Measurements from ENCODE around the gene RHOF.

RHOF gene

GRCh38 chr12:121802843-121803698, 9.6 kb upstream of the RHOF start:
- CTCF ChIA-PET: interaction anchor here (0.6 to 3.9 kb wide), 3 partner anchors 8 to 84 kb away, joined by 3 to 22 read pairs (median 17); partner anchors contain the start of gene RHOF
- POLR2A ChIA-PET (ENCODE audit: low non-redundant PET): interaction anchor here (1.0 to 1.3 kb wide), 3 partner anchors 9 to 85 kb away, joined by 3 to 4 read pairs (median 3); partner anchors contain the start of gene PSMD9

GRCh38 chr12:121802485-121802842, 9.0 kb upstream of the RHOF start:
- TF ChIP-seq CTCF (conservative IDR thresholded peaks at IDR 0.05; ENCODE audit: low read depth): no peak
- peak overlapping the region; percentile 99 for H3K27ac ChIP-seq
- POLR2A ChIA-PET (ENCODE audit: low non-redundant PET): interaction anchor here (1.0 to 1.3 kb wide), 2 partner anchors 9 to 86 kb away, joined by 3 to 4 read pairs; partner anchors contain the start of gene PSMD9
- no peak for DNase-seq (ENCODE audit: low spot score)
- CTCF ChIA-PET: interaction anchor here (0.6 to 3.9 kb wide), 3 partner anchors 8 to 85 kb away, joined by 3 to 22 read pairs (median 17); partner anchors contain the start of gene RHOF

More at GRCh38 chr12:121802843-121803698, 9.6 kb upstream of the RHOF start:
- peak; percentile 96 for DNase-seq (ENCODE audit: low spot score)
- no peak for TF ChIP-seq CTCF (conservative IDR thresholded peaks at IDR 0.05; ENCODE audit: low read depth)
- peak overlapping the region; percentile 99 for H3K27ac ChIP-seq

GRCh38 chr12:121801595-121802484, 8.4 kb upstream of the RHOF start:
- peak overlapping the region; percentile 100 for H3K27ac ChIP-seq
- no peak for TF ChIP-seq CTCF (conservative IDR thresholded peaks at IDR 0.05; ENCODE audit: low read depth)
- CTCF ChIA-PET: interaction anchor here (0.6 to 3.9 kb wide), 3 partner anchors 7 to 133 kb away, joined by 5 to 22 read pairs (median 17); partner anchors contain the start of gene RHOF
- POLR2A ChIA-PET (ENCODE audit: low non-redundant PET): interaction anchor here (1.0 to 1.3 kb wide), 2 partner anchors 10 to 86 kb away, joined by 3 to 4 read pairs; partner anchors contain the start of gene PSMD9
- DNase-seq (ENCODE audit: low spot score): no peak

GRCh38 chr12:121800694-121801594, 7.5 kb upstream of the RHOF start:
- H3K27ac ChIP-seq: peak overlapping the region; percentile 100
- TF ChIP-seq CTCF (conservative IDR thresholded peaks at IDR 0.05; ENCODE audit: low read depth): no peak
- POLR2A ChIA-PET (ENCODE audit: low non-redundant PET): no interaction called here
- DNase-seq (ENCODE audit: low spot score): no peak
- CTCF ChIA-PET: interaction anchor here (0.6 to 3.9 kb wide), 2 partner anchors 11 to 133 kb away, joined by 5 to 17 read pairs; no protein-coding TSS in a partner anchor

- CTCF ChIA-PET: interaction anchor here (3.9 to 7.9 kb wide), 2 partner anchors 9 to 11 kb away, joined by 17 to 212 read pairs; no protein-coding TSS in a partner anchor
- H3K27ac ChIP-seq: peak overlapping the region; percentile 100
These were observed 6.6 kb upstream of the RHOF start for GRCh38 chr12:121799842-121800693.

More at GRCh38 chr12:121799842-121800693, 6.6 kb upstream of the RHOF start:
- POLR2A ChIA-PET (ENCODE audit: low non-redundant PET): interaction anchor here (0.6 kb wide), 1 partner anchor 11 kb away, joined by 5 read pairs; no protein-coding TSS in a partner anchor
- no peak for TF ChIP-seq CTCF (conservative IDR thresholded peaks at IDR 0.05; ENCODE audit: low read depth)
- DNase-seq (ENCODE audit: low spot score): peak; percentile 88

All from RWPE1 (cell line).